AG20443 (cell line): ENCODE results near the gene PCDHB1.
A peak's percentile ranks its signal among the peaks of the same experiment; 100 is the strongest.

ENCODE experiments used
- DNase-seq: peaks from one replicate; pipeline ENCODE4 v3.0.0; 2012; ENCODE audit warnings: low spot score, mixed read lengths

The PCDHB1 gene

GRCh38 chr5:141050622-141051520, at the start of gene PCDHB1:
PCDHB1 (plus strand) TSS chr5:141051374; CDS start chr5:141051471, 97 bp downstream.
- peak; percentile 13 for DNase-seq

GRCh38 chr5:141001446-141001843, 49.7 kb upstream of the PCDHB1 start:
- DNase-seq, result no peak

- DNase-seq, result peak; percentile 15
These were observed 49.1 kb upstream of the PCDHB1 start for GRCh38 chr5:141001844-141002604.

GRCh38 chr5:141002605-141002965, 48.6 kb upstream of the PCDHB1 start:
- no peak for DNase-seq

- no peak for DNase-seq
These were observed 48.1 kb upstream of the PCDHB1 start for GRCh38 chr5:141003031-141003430.

GRCh38 chr5:141003791-141004611, 47.2 kb upstream of the PCDHB1 start:
- DNase-seq, result no peak

GRCh38 chr5:141007791-141008190, 43.4 kb upstream of the PCDHB1 start:
- DNase-seq, result no peak

- no peak for DNase-seq
These were observed 41.0 kb upstream of the PCDHB1 start for GRCh38 chr5:141010047-141010793.

GRCh38 chr5:141017943-141018342, 33.2 kb upstream of the PCDHB1 start:
- DNase-seq, result no peak

- DNase-seq, result no peak
These were observed 28.8 kb upstream of the PCDHB1 start for GRCh38 chr5:141022384-141022783.

GRCh38 chr5:141031006-141031405, 20.2 kb upstream of the PCDHB1 start:
- no peak for DNase-seq

GRCh38 chr5:141032626-141033025, 18.5 kb upstream of the PCDHB1 start:
- no peak for DNase-seq

- no peak for DNase-seq
These were observed 12.1 kb upstream of the PCDHB1 start for GRCh38 chr5:141039061-141039460.

- no peak for DNase-seq
These were observed 11.7 kb upstream of the PCDHB1 start for GRCh38 chr5:141039517-141039916.

- DNase-seq, result peak; percentile 12
These were observed 10.9 kb upstream of the PCDHB1 start for GRCh38 chr5:141040093-141040770.

- DNase-seq, result peak; percentile 83
These were observed 10.3 kb upstream of the PCDHB1 start for GRCh38 chr5:141040771-141041426.

GRCh38 chr5:141041427-141041785, 9.8 kb upstream of the PCDHB1 start:
- no peak for DNase-seq

- DNase-seq, result no peak
These were observed 8.6 kb upstream of the PCDHB1 start for GRCh38 chr5:141042555-141042954.

- DNase-seq, result peak; percentile 8
These were observed 320 bp downstream of the PCDHB1 start for GRCh38 chr5:141051521-141051866.

GRCh38 chr5:141077826-141078225, 26.7 kb downstream of the PCDHB1 start:
- no peak for DNase-seq

GRCh38 chr5:141082228-141082627, 31.1 kb downstream of the PCDHB1 start:
- DNase-seq, result no peak
